IMR-90 (cell line): ENCODE data around the gene FIS1. TPM values are rescaled to one million over a fixed set of nuclear protein-coding genes. Genes with fewer than 3 reads are reported as not detected.

Source experiments
- ATAC-seq: fragments of 200-7000 bp; cut with Tn5 transposase; 2 replicates; pipeline ENCODE4 v1.9.1; 2020; ENCODE audit warnings: low read depth, mild to moderate bottlenecking, moderate library complexity
- BruUV-seq: library from RNA; stranded (reverse); fragments of 400-500 nt; replicated peaks from 2 replicates; lab custom pipeline; 2021; lab: Mats Ljungman, UMichigan
- CTCF ChIA-PET: fragments of 300-600 bp; formaldehyde crosslinking; extraction: SDS; loops from one replicate; lab custom pipeline; 2021; ENCODE audit warnings: antibody characterized with exemption; lab: Yijun Ruan, JAX
- POLR2A ChIA-PET: fragments of 300-600 bp; sonication (Branson Sonifier 250); formaldehyde crosslinking; loops from one replicate; lab custom pipeline; 2022; ENCODE audit warnings: antibody characterized with exemption; ENCODE audit not compliant: unreplicated experiment; lab: Charles Lee
- DNase-seq: peaks from one replicate; pipeline ENCODE4 v3.0.0; 2013
- H2AFZ ChIP-seq: replicated peaks from 2 replicates; pipeline ENCODE3; 2013; ENCODE audit warnings: low read length, mild to moderate bottlenecking; ENCODE audit not compliant: poor library complexity
- H2AK5ac ChIP-seq: 2 replicates; pipeline ENCODE4 v1.6.1; 2013; ENCODE audit warnings: low read depth, low read length, inconsistent platforms
- H2AK9ac ChIP-seq: replicated peaks from 2 replicates; pipeline ENCODE3; 2013; ENCODE audit warnings: mild to moderate bottlenecking, low read depth, low read length, moderate library complexity; ENCODE audit not compliant: poor library complexity
- H2BK120ac ChIP-seq: 2 replicates; pipeline ENCODE4 v1.6.1; 2013; ENCODE audit warnings: low read depth, low read length, inconsistent platforms
- H2BK15ac ChIP-seq: 3 replicates; pipeline ENCODE4 v1.6.1; 2013; ENCODE audit warnings: low read depth, low read length, inconsistent platforms
- H2BK20ac ChIP-seq: 2 replicates; pipeline ENCODE4 v1.6.1; 2013; ENCODE audit warnings: low read depth, mild to moderate bottlenecking, inconsistent platforms, low read length, moderate library complexity
- H2BK5ac ChIP-seq: 2 replicates; pipeline ENCODE4 v1.6.1; 2013; ENCODE audit warnings: mild to moderate bottlenecking, low read depth, low read length, inconsistent platforms; ENCODE audit not compliant: poor library complexity, severe bottlenecking
- H3K14ac ChIP-seq: replicated peaks from 2 replicates; pipeline ENCODE4 v1.6.1; 2013; ENCODE audit warnings: low read depth, low read length, inconsistent platforms
- H3K18ac ChIP-seq: 2 replicates; pipeline ENCODE4 v1.6.1; 2013; ENCODE audit warnings: low read depth, low read length, control low read depth
- H3K23ac ChIP-seq: 2 replicates; pipeline ENCODE4 v1.6.1; 2013; ENCODE audit warnings: low read depth, low read length, inconsistent platforms
- H3K27ac ChIP-seq: 2 replicates; pipeline ENCODE4 v1.5.1; 2013; ENCODE audit warnings: mild to moderate bottlenecking, control low read depth, low read length; ENCODE audit not compliant: insufficient read depth
- H3K27me3 ChIP-seq: 2 replicates; pipeline ENCODE4 v1.6.1; 2013; ENCODE audit warnings: low read length; ENCODE audit not compliant: control insufficient read depth, insufficient read depth
- H3K36me3 ChIP-seq: 2 replicates; pipeline ENCODE4 v1.6.1; 2013; ENCODE audit warnings: low read length, mixed read lengths; ENCODE audit not compliant: control insufficient read depth, insufficient read depth
- H3K4ac ChIP-seq: 2 replicates; pipeline ENCODE4 v1.6.1; 2013; ENCODE audit warnings: low read depth, low read length, inconsistent platforms
- H3K4me1 ChIP-seq: 2 replicates; pipeline ENCODE4 v1.6.1; 2013; ENCODE audit warnings: low read length, mixed read lengths; ENCODE audit not compliant: control insufficient read depth, insufficient read depth
- H3K4me2 ChIP-seq: 2 replicates; pipeline ENCODE4 v1.6.1; 2013; ENCODE audit warnings: low read depth, mild to moderate bottlenecking, control low read depth, low read length, moderate library complexity
- H3K4me3 ChIP-seq: 2 replicates; pipeline ENCODE4 v1.5.1; 2013; ENCODE audit warnings: low read depth, mild to moderate bottlenecking, control low read depth, low read length, moderate library complexity; ENCODE audit not compliant: insufficient read depth
- H3K56ac ChIP-seq: 2 replicates; pipeline ENCODE4 v1.6.1; 2013; ENCODE audit warnings: low read length, inconsistent platforms; ENCODE audit not compliant: insufficient read depth; ENCODE audit errors: extremely low read depth
- H3K79me1 ChIP-seq, 2 experiments: 2 replicates each; pipeline ENCODE4 v1.6.1; 2013; ENCODE audit warnings: low read length in 2 of 2, inconsistent platforms in 1 of 2, low read depth in 1 of 2
- H3K9ac ChIP-seq: 2 replicates; pipeline ENCODE4 v1.6.1; 2013; ENCODE audit warnings: low read depth, low read length, control low read depth
- H3K9me1 ChIP-seq: 2 replicates; pipeline ENCODE4 v1.6.1; 2013; ENCODE audit warnings: low read length, inconsistent platforms; ENCODE audit not compliant: insufficient read depth
- H3K9me3 ChIP-seq: 2 replicates; pipeline ENCODE4 v1.6.1; 2013; ENCODE audit warnings: low read length; ENCODE audit not compliant: control insufficient read depth, insufficient read depth
- H4K20me1 ChIP-seq: 2 replicates; pipeline ENCODE4 v1.6.1; 2013; ENCODE audit warnings: low read length, inconsistent platforms; ENCODE audit not compliant: insufficient read depth
- H4K5ac ChIP-seq: 2 replicates; pipeline ENCODE4 v1.6.1; 2013; ENCODE audit warnings: mild to moderate bottlenecking, low read depth, low read length, control low read depth
- H4K8ac ChIP-seq, 2 experiments: 2 replicates each; pipeline ENCODE4 v1.6.1; 2013; ENCODE audit warnings: low read depth in 2 of 2, low read length in 2 of 2, control low read depth in 1 of 2, inconsistent platforms in 1 of 2
- H4K91ac ChIP-seq: 2 replicates; pipeline ENCODE4 v1.6.1; 2013; ENCODE audit warnings: low read depth, low read length, inconsistent platforms; ENCODE audit not compliant: insufficient read depth
- CEBPB ChIP-seq: IDR thresholded peaks from 2 replicates; pipeline ENCODE4 v1.6.1; 2012; ENCODE audit warnings: low read depth, low read length, improper control_type of control experiment
- MAFK ChIP-seq: IDR thresholded peaks from 2 replicates; pipeline ENCODE4 v1.6.1; 2012; ENCODE audit warnings: low read depth, low read length, improper control_type of control experiment
- MAZ ChIP-seq: IDR thresholded peaks from 2 replicates; pipeline ENCODE4 v1.6.1; 2012; ENCODE audit warnings: low read depth, mild to moderate bottlenecking, low read length, improper control_type of control experiment, moderate library complexity, borderline replicate concordance
- MXI1 ChIP-seq: IDR thresholded peaks from 2 replicates; pipeline ENCODE4 v1.6.1; 2012; ENCODE audit warnings: low read depth, mild to moderate bottlenecking, low read length, moderate library complexity, borderline replicate concordance
- NFE2L2 ChIP-seq: fragments of 150-350 bp; IDR thresholded peaks from 2 replicates; pipeline ENCODE4 v1.6.1; 2016; ENCODE audit warnings: low read depth, mild to moderate bottlenecking, low read length
- POLR2A ChIP-seq: IDR thresholded peaks from 2 replicates; pipeline ENCODE4 v1.6.1; 2012; ENCODE audit warnings: mild to moderate bottlenecking, low read depth, low read length
- RCOR1 ChIP-seq: IDR thresholded peaks from 2 replicates; pipeline ENCODE4 v1.6.1; 2012; ENCODE audit warnings: mild to moderate bottlenecking, low read length, improper control_type of control experiment; ENCODE audit not compliant: insufficient replicate concordance
- SMC3 ChIP-seq: fragments of 150-350 bp; IDR thresholded peaks from 2 replicates; pipeline ENCODE4 v1.6.1; 2016; ENCODE audit warnings: low read depth, mild to moderate bottlenecking, antibody characterized with exemption, low read length, moderate library complexity
- WGBS, 2 experiments: methylation state at CpG; one replicate each; pipeline versions ENCODE4 v1.1.5 to v1.1.7; 2013; ENCODE audit warnings: missing lambda C conversion rate in 2 of 2; ENCODE audit not compliant: insufficient read length in 1 of 2; ENCODE audit errors: extremely low coverage in 2 of 2; 5-methylcytosine and 5-hydroxymethylcytosine counted together
- dilution Hi-C: fragments of 300-500 bp; cut with HindIII; formaldehyde crosslinking; loops from one replicate; pipeline ENCODE4 v1.14.3; 2018; ENCODE audit warnings: low sequenced_read_pairs; ENCODE audit not compliant: unreplicated experiment
- in situ Hi-C: fragments of 300-500 bp; cut with MboI; formaldehyde crosslinking; loops from 3 replicates; pipeline ENCODE4 v1.14.3; 2019; ENCODE audit warnings: low sequenced_read_pairs, inconsistent platforms, mixed read lengths
- intact Hi-C: fragments of 100-400 bp; cut with micrococcal nuclease; formaldehyde crosslinking; loops from 2 replicates; pipeline ENCODE4 v1.10.0; 2022
- polyA plus RNA-seq, 3 experiments: library from polyadenylated mRNA; depleted of rRNA; stranded (reverse); fragments of >200 nt; gene quantifications; 2 replicates each; pipeline ENCODE4 v1.2.3, GENCODE V29; 2012; ENCODE audit warnings: low replicate concordance in 1 of 3
- total RNA-seq: library from RNA; depleted of rRNA; stranded (reverse); fragments of >200 nt; gene quantifications from 2 replicates; pipeline ENCODE4 v1.2.3, GENCODE V29; 2012
- TF ChIP-seq, protein P1 (sequence below): conservative IDR thresholded peaks from 2 replicates; pipeline ENCODE4 v1.5.1; 2012; ENCODE audit warnings: mild to moderate bottlenecking, low read depth, low read length, improper control_type of control experiment
- TF ChIP-seq, protein P2 (sequence below): fragments of 150-350 bp; IDR thresholded peaks from 2 replicates; pipeline ENCODE4 v1.6.1; 2016; ENCODE audit warnings: low read depth, mild to moderate bottlenecking, low read length, moderate library complexity, borderline replicate concordance

FIS1 gene
- total and polyA plus RNA-seq, 2 of the 4 experiments (the other 2 are of a cell fraction): 293 to 489 TPM

DNA sequence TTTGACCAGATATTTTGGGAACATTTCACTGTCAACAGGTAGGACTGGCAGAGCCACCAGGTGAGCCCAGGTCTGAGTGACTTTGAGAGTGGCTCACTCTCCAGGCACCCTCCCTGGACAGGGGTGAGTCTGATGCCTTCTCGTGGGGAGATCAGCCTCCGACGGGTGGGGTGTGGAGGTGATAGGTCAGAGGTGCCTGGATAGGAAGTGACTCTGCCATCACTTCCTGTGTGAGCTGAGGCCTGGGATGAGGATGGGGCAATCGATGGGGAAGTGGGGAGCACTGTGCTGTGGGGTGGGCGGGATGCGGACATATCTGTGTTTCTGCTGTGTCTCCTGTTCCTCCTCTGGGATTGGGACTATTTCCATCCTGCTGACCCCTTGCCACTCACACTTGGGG is 42.2 kb upstream of the FIS1 start:
- dilution Hi-C loops: no loop called here

More for the DNA sequence above, 42.2 kb upstream of the FIS1 start:
- intact Hi-C loops: no loop called here
- no peak overlapping the region for H3K18ac ChIP-seq
- no peak overlapping the region for H3K4me2 ChIP-seq
- H3K4ac ChIP-seq: no peak overlapping the region
- no peak overlapping the region for H3K23ac ChIP-seq
- no peaks in the 10 kb centered on the region for H3K79me1 ChIP-seq
- no peak overlapping the region for H2AFZ ChIP-seq
- H2AK9ac ChIP-seq: no peak overlapping the region
- H3K9me3 ChIP-seq: peaks cover 3% of the 10 kb centered on the region
- H2BK15ac ChIP-seq: no peak overlapping the region
- ChIA-PET POLR2A (no interaction called here), CTCF (no interaction called here)
- no peak overlapping the region for H3K9ac ChIP-seq
- BruUV-seq: no TSS peak
- H3K4me1 ChIP-seq: no peaks in the 10 kb centered on the region
- H2BK5ac ChIP-seq: no peak overlapping the region
- no peak overlapping the region for H2BK20ac ChIP-seq
- H4K8ac ChIP-seq: no peak overlapping the region
- H3K27ac ChIP-seq: no peak overlapping the region
- no peak for DNase-seq
- H3K36me3 ChIP-seq: no peaks in the 10 kb centered on the region
- H4K20me1 ChIP-seq: no peaks in the 10 kb centered on the region
- no peak overlapping the region for H2BK120ac ChIP-seq
- H3K27me3 ChIP-seq: peaks cover 43% of the 10 kb centered on the region
- no CpG with 5 or more reads among the region's 6 CpGs for WGBS, 2 experiments
- in situ Hi-C loops: loop anchor here (10.0 to 25.0 kb wide), 2 partner anchors 392 to 1300 kb away; partner anchors contain the start of genes ACHE and AZGP1
- H3K56ac ChIP-seq: no peak overlapping the region
- no peak for TF ChIP-seq MAZ
- no peak for TF ChIP-seq SMC3
- no peak for TF ChIP-seq CEBPB
- TF ChIP-seq POLR2A: no peak
- TF ChIP-seq, protein P1, sequence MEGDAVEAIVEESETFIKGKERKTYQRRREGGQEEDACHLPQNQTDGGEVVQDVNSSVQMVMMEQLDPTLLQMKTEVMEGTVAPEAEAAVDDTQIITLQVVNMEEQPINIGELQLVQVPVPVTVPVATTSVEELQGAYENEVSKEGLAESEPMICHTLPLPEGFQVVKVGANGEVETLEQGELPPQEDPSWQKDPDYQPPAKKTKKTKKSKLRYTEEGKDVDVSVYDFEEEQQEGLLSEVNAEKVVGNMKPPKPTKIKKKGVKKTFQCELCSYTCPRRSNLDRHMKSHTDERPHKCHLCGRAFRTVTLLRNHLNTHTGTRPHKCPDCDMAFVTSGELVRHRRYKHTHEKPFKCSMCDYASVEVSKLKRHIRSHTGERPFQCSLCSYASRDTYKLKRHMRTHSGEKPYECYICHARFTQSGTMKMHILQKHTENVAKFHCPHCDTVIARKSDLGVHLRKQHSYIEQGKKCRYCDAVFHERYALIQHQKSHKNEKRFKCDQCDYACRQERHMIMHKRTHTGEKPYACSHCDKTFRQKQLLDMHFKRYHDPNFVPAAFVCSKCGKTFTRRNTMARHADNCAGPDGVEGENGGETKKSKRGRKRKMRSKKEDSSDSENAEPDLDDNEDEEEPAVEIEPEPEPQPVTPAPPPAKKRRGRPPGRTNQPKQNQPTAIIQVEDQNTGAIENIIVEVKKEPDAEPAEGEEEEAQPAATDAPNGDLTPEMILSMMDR: no peak
- TF ChIP-seq NFE2L2: no peak
- TF ChIP-seq, protein P2, sequence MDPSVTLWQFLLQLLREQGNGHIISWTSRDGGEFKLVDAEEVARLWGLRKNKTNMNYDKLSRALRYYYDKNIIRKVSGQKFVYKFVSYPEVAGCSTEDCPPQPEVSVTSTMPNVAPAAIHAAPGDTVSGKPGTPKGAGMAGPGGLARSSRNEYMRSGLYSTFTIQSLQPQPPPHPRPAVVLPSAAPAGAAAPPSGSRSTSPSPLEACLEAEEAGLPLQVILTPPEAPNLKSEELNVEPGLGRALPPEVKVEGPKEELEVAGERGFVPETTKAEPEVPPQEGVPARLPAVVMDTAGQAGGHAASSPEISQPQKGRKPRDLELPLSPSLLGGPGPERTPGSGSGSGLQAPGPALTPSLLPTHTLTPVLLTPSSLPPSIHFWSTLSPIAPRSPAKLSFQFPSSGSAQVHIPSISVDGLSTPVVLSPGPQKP: no peak
- no peak for TF ChIP-seq MXI1
- no peak for TF ChIP-seq RCOR1
- TF ChIP-seq MAFK: no peak
- no peak overlapping the region for H4K5ac ChIP-seq
- H3K14ac ChIP-seq: no peak overlapping the region
- H2AK5ac ChIP-seq: no peak overlapping the region
- H4K91ac ChIP-seq: no peak overlapping the region
- no peaks in the 10 kb centered on the region for H3K9me1 ChIP-seq
- ATAC-seq: no peak
- no peak overlapping the region for H3K4me3 ChIP-seq
